WI38 (cell line): ENCODE data around the gene DNMT3A.

Experiments
- H3K4me3 ChIP-seq: 2 replicates; pipeline ENCODE4 v1.5.1; 2011; ENCODE audit warnings: low read depth, mild to moderate bottlenecking, control low read depth, low read length
- TF ChIP-seq, protein P1 (sequence below): IDR thresholded peaks from 2 replicates; pipeline ENCODE4 v1.5.1; 2012; ENCODE audit warnings: low read depth, mild to moderate bottlenecking, control low read depth, low read length

DNMT3A gene

DNA sequence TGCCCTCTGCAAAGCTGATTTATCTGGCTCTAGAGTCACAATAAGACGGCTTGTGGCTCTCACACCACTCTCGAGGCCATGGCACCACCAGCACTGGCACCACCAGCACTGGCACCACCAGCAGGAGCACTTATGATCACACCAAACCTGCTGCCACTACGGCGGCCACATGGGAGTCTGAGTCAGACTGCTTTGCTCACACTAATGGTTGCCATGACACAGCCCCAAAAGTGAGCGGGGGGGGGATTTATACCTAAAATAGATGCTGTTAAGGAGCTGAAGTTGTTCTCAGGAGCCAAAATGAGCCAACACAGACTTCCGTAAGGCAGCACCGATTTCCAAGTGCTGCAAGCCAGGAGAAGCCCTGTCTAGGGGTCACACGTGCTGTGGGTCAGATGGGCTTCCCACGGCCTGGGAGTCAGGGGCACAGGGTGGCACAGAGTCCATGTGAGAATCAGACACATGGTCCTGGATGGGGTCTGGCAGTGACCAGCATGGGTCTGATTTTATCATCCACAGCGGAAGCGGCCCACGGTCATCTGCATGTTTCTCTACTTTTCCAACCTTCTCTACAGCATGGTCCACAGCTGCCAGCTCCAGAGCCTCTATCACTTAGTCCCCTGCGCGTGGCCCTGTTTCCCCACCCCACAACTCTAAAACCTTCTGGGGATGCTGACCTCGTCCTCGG is 16.7 kb downstream of the DNMT3A start:
- TF ChIP-seq, protein P1, sequence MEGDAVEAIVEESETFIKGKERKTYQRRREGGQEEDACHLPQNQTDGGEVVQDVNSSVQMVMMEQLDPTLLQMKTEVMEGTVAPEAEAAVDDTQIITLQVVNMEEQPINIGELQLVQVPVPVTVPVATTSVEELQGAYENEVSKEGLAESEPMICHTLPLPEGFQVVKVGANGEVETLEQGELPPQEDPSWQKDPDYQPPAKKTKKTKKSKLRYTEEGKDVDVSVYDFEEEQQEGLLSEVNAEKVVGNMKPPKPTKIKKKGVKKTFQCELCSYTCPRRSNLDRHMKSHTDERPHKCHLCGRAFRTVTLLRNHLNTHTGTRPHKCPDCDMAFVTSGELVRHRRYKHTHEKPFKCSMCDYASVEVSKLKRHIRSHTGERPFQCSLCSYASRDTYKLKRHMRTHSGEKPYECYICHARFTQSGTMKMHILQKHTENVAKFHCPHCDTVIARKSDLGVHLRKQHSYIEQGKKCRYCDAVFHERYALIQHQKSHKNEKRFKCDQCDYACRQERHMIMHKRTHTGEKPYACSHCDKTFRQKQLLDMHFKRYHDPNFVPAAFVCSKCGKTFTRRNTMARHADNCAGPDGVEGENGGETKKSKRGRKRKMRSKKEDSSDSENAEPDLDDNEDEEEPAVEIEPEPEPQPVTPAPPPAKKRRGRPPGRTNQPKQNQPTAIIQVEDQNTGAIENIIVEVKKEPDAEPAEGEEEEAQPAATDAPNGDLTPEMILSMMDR = no peak
- H3K4me3 ChIP-seq = no peak overlapping the region

DNA sequence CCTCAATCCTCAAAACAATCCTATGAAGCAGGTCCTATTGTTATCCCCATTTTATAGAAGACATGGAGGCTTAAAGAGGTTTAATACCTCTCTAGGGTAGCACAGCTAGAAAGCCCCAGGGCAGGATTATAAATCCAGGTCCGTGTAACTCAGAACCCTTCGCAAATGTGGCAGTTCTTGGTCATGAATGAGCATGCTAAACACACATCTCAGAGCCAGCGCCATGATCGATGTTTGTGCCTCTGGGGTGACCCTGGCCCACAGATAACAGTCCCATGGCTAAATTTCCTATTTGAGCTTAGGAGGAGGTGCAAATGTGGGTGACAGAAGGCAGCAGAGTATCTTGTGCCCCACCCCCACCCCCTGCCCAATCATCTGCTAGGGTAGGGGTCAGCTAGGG is 17.5 kb downstream of the DNMT3A start:
- H3K4me3 ChIP-seq = no peak overlapping the region
- TF ChIP-seq, protein P1 = no peak

DNA sequence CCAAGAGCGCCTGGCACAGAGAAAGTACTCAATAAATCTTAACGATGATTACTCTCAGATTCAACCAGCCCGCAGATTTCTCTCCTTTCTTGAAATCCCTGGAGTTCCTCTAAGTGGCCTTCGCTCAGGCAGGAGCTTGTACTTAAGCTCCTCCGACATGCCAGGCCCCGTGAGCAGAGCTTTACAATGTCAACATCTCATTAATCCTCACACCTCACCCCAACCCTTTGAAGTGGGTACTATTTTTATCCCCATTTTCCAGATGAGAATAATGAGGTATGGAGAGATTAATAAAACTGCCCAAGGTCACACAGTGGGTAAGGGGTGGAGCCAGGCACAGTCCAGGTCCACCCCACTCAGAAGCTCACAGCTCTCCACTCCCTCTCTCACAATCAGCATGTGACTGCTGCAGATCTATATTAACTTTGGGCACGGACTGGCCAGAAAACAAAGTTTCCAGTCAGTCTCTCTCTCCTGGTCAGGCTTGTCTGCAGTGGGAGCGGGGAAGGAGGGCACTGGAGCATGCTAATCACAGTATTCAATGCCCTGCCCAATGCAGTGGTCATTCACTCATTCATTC is 18.0 kb downstream of the DNMT3A start:
- H3K4me3 ChIP-seq = no peak overlapping the region
- TF ChIP-seq, protein P1 = no peak

DNA sequence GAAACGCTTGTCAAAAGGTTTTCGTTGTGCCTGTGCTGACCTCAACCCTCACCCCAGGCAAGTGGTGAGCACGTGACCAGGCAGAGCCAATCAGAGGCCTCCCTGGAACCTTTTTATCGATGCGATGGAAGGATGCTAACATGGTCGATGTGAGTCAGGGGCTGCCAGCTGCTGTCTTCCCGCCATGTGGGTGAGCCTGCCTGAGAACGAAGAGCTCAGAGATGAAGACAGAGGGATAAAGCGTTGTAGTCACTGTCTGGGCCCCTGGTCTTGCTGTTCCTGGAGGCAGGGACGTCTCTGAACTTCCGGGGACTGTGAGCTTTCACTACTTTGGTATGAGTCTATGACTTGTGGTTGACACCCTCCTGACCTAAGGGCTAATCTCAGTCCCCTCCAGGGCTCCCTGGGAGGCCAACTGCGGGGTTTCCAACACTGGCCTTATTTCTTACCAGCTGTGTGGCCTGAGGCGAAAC is 18.6 kb downstream of the DNMT3A start:
- TF ChIP-seq, protein P1 = no peak
- H3K4me3 ChIP-seq = no peak overlapping the region

GRCh38 chr2:25322312-25322711 is 19.4 kb downstream of the DNMT3A start:
- TF ChIP-seq, protein P1 = no peak

DNA sequence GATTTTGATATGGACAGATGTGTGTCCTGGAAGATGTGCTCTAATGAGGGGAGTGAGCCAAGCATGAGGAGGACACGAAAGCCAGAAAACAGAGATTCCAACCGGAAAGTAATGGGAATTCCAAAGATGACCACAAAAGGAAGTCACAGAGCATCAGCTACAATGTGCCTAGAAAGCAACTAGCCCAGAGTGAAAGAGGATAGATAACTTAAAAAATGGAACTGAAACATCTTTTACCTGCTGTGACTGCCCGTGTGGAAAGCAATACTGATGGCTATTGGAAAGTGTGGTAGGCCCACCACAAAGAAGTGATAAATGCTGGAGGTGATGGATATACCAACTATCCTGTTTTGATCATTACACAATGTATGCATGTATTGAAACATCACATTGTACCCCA is 21.6 kb downstream of the DNMT3A start:
- no peak overlapping the region for H3K4me3 ChIP-seq
- TF ChIP-seq, protein P1 = no peak

More at GRCh38 chr2:25322312-25322711, 19.4 kb downstream of the DNMT3A start:
- no peak overlapping the region for H3K4me3 ChIP-seq

GRCh38 chr2:25316101-25316500 is 25.6 kb downstream of the DNMT3A start:
- TF ChIP-seq, protein P1 = no peak

More at GRCh38 chr2:25316101-25316500, 25.6 kb downstream of the DNMT3A start:
- H3K4me3 ChIP-seq = no peak overlapping the region
